Uterus (tissue), 4 donors: ENCODE results near the gene KCTD21. TPM values are rescaled to one million over a fixed set of nuclear protein-coding genes. Genes with fewer than 3 reads are reported as not detected.

Source experiments
- DNase-seq, 2 donors: peaks; one replicate each; pipeline ENCODE4 v3.0.0-alpha.2; 2019 to 2020
- H3K27ac ChIP-seq, 2 donors: fragments of 200-600 bp; sonication (generic); 1 replicate in 1 of 2; 2 replicates in 1 of 2; pipeline ENCODE4 v1.5.1; 2016 to 2018
- H3K27me3 ChIP-seq, 2 donors: fragments of 200-600 bp; sonication (generic); one replicate each; pipeline ENCODE4 v1.5.1; 2018 to 2019; ENCODE audit warnings: control low read depth in 1 of 2
- H3K36me3 ChIP-seq, 2 donors: fragments of 200-600 bp; sonication (generic); one replicate each; pipeline ENCODE4 v1.5.1; 2019; ENCODE audit warnings: control low read depth in 1 of 2
- H3K4me1 ChIP-seq, 2 donors: fragments of 200-600 bp; sonication (generic); one replicate each; pipeline ENCODE4 v1.5.1; 2018 to 2019; ENCODE audit warnings: control low read depth in 1 of 2
- H3K4me3 ChIP-seq, 2 donors: fragments of 200-600 bp; sonication (generic); 1 replicate in 1 of 2; 2 replicates in 1 of 2; pipeline ENCODE4 v1.5.1; 2018 to 2019; ENCODE audit warnings: mild to moderate bottlenecking in 1 of 2
- H3K9me3 ChIP-seq, 2 donors: fragments of 200-600 bp; sonication (generic); one replicate each; pipeline ENCODE4 v1.5.1; 2019; ENCODE audit warnings: control low read depth in 1 of 2
- POLR2A ChIP-seq, 2 donors: fragments of 450-650 bp; IDR thresholded peaks; one replicate each; pipeline ENCODE4 v1.6.1; 2016; ENCODE audit warnings: antibody characterized with exemption in 2 of 2, mild to moderate bottlenecking in 1 of 2, moderate library complexity in 1 of 2
- intact Hi-C: fragments of 100-400 bp; cut with DNase I; formaldehyde crosslinking; loops from one replicate; pipeline ENCODE4 v1.15.1; 2023; ENCODE audit warnings: low total_unique reads
- small RNA-seq: library from RNA; depleted of rRNA; stranded (forward); fragments of <200 nt; gene quantifications from one replicate; pipeline ENCODE3, GENCODE V24; 2016
- total RNA-seq, 4 donors: library from RNA; depleted of rRNA in 3 of 4; stranded (reverse); fragments of >200 nt in 3 of 4; gene quantifications; one replicate each; pipeline versions ENCODE4 v1.1.0 to v1.2.4, GENCODE V29; 2014 to 2023
- TF ChIP-seq, protein P1 (sequence below), 4 experiments: fragments of 200-600 bp in 2 of 4; fragments of 450-650 bp in 2 of 4; sonication (generic) in 2 of 4; IDR thresholded peaks; one replicate each; pipeline ENCODE4 v1.5.1; 2016 to 2019; ENCODE audit warnings: antibody characterized with exemption in 4 of 4, mild to moderate bottlenecking in 2 of 4, moderate library complexity in 1 of 4
- donor health status: DM: yes; HTN: yes; CAD: no.

KCTD21 gene
- total RNA-seq, 4 donors from 2014 or later: 6.2 to 12.4 (median 10.6) TPM

DNA sequence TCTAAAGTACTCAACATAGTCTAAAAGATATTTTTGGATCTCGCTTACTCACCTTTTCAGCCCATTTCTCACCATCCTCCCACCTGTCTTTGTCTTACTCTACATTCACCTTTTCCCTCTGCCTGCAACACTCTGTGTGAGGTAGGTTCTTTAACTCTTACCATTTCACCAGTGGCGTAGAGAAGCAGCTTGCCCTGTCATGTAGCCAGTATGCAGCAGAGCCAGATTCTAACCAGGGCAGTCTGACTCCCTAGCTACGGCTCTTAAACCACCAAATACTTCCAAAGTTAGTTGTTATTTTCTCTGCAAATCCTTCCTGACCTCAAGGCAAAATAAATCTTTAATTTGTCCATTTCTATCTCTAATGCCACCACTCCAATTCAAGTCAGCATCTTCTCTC lies 56.5 kb downstream of the KCTD21 start:
- no peak for DNase-seq
- intact Hi-C loops: no loop called here
- no peaks in the 10 kb centered on the region for H3K9me3 ChIP-seq
- no peak overlapping the region for H3K27ac ChIP-seq
- H3K36me3 ChIP-seq: no peaks in the 10 kb centered on the region
- H3K27me3 ChIP-seq: no peaks in the 10 kb centered on the region
- H3K4me1 ChIP-seq: no peaks in the 10 kb centered on the region
- no peak overlapping the region for H3K4me3 ChIP-seq
- no peak for TF ChIP-seq POLR2A (IDR thresholded peaks at IDR 0.05)
- TF ChIP-seq, protein P1, sequence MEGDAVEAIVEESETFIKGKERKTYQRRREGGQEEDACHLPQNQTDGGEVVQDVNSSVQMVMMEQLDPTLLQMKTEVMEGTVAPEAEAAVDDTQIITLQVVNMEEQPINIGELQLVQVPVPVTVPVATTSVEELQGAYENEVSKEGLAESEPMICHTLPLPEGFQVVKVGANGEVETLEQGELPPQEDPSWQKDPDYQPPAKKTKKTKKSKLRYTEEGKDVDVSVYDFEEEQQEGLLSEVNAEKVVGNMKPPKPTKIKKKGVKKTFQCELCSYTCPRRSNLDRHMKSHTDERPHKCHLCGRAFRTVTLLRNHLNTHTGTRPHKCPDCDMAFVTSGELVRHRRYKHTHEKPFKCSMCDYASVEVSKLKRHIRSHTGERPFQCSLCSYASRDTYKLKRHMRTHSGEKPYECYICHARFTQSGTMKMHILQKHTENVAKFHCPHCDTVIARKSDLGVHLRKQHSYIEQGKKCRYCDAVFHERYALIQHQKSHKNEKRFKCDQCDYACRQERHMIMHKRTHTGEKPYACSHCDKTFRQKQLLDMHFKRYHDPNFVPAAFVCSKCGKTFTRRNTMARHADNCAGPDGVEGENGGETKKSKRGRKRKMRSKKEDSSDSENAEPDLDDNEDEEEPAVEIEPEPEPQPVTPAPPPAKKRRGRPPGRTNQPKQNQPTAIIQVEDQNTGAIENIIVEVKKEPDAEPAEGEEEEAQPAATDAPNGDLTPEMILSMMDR (IDR thresholded peaks at IDR 0.05): no peak

DNA sequence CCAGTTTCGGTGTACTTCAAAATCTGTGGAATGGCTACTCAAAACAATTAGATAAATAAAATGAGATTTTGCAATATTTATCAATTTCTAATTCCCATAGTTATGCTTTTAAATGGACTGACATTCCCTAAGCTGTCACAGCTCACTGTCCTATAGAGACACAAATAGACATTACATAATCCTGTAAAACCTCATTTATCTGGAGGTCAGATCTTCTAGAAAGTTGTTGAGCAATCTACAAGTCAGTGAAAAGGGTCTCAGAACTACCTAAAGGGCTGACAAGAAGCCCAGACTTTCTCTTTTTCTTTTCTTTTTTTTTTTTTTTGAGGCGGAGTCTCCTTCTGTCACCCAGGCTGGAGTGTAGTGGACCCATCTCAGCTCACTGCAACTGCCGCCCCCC lies 61.0 kb downstream of the KCTD21 start:
- TF ChIP-seq, protein P1 (IDR thresholded peaks at IDR 0.05): no peak
- no peak for TF ChIP-seq POLR2A (IDR thresholded peaks at IDR 0.05)
- H3K4me1 ChIP-seq: no peaks in the 10 kb centered on the region
- no peak overlapping the region for H3K27ac ChIP-seq
- intact Hi-C loops: no loop called here
- no peak overlapping the region for H3K4me3 ChIP-seq
- no peak for DNase-seq
- no peaks in the 10 kb centered on the region for H3K27me3 ChIP-seq
- H3K9me3 ChIP-seq: no peaks in the 10 kb centered on the region
- H3K36me3 ChIP-seq: no peaks in the 10 kb centered on the region

Small RNA genes within 50 kb of the gene (small RNA-seq; reads per million reads assigned to genes)
- not detected for gene RNU6-126P

Other genes with a start within 250 kb of the KCTD21 start
- 10 to 100 TPM; 13.8 to 68.8 (median 45.7) TPM for gene INTS4, start 194.0 kb downstream of the KCTD21 start, total RNA-seq
- 10 to 100 TPM in 1 of 4 donors, 1 to 10 TPM in 3; 4.1 to 10.6 (median 8.2) TPM for gene KCTD14, start 165.3 kb downstream of the KCTD21 start, total RNA-seq
- not detected for gene THRSP, start 124.8 kb downstream of the KCTD21 start, total RNA-seq
- 100 to 1,000 TPM in 1 of 4 donors, 10 to 100 TPM in 3; 10.2 to 137 (median 66.7) TPM for gene NDUFC2, start 108.8 kb downstream of the KCTD21 start, total RNA-seq
- 10 to 100 TPM; 26.5 to 43.4 (median 30.8) TPM for gene ALG8, start 49.0 kb downstream of the KCTD21 start, total RNA-seq
- gene USP35, start 293 bp upstream of the KCTD21 start, total RNA-seq: 10 to 100 TPM in 2 of 4 donors, 1 to 10 TPM in 2; 5.4 to 25.3 (median 10.3) TPM
- gene GAB2, start 229.2 kb upstream of the KCTD21 start, total RNA-seq: 10 to 100 TPM; 15.9 to 82.3 (median 21.1) TPM